Fibroblast of lung (primary cell): Measurements from ENCODE around the gene ATP9B. TPM values are rescaled to one million over a fixed set of nuclear protein-coding genes. Genes with fewer than 3 reads are reported as not detected.

Experiments
- DNase-seq, 2 donors: peaks; one replicate each; pipeline versions ENCODE4 v3.0.0 to v3.0.0-alpha.2; 2010; ENCODE audit warnings: low read depth in 2 of 2
- H2AFZ ChIP-seq: 2 replicates; pipeline ENCODE4 v1.5.1; 2012; ENCODE audit warnings: low read length, control low read depth, inconsistent platforms
- H3K27ac ChIP-seq: 2 replicates; pipeline ENCODE4 v1.5.1; 2011; ENCODE audit warnings: low read length, control low read depth; ENCODE audit not compliant: insufficient read depth
- H3K27me3 ChIP-seq: 2 replicates; pipeline ENCODE4 v1.5.1; 2011; ENCODE audit warnings: mild to moderate bottlenecking, low read length; ENCODE audit not compliant: control insufficient read depth, insufficient read depth
- H3K36me3 ChIP-seq: 2 replicates; pipeline ENCODE4 v1.5.1; 2011; ENCODE audit warnings: low read length; ENCODE audit not compliant: control insufficient read depth, insufficient read depth
- H3K4me1 ChIP-seq: 2 replicates; pipeline ENCODE4 v1.5.1; 2011; ENCODE audit warnings: low read length; ENCODE audit not compliant: control insufficient read depth, insufficient read depth; ENCODE audit errors: extremely low read depth
- H3K4me2 ChIP-seq: 2 replicates; pipeline ENCODE4 v1.5.1; 2011; ENCODE audit warnings: low read length, control low read depth; ENCODE audit not compliant: insufficient read depth; ENCODE audit errors: extremely low read depth
- H3K4me3 ChIP-seq, 4 experiments: fragments of 200-600 bp in 1 of 4; sonication (generic) in 1 of 4; replicated peaks in 1 of 4; 2 replicates each; pipeline ENCODE4 v1.5.1; 2011 to 2016; ENCODE audit warnings: low read length in 4 of 4, low read depth in 3 of 4, mild to moderate bottlenecking in 3 of 4, control low read depth in 2 of 4, inconsistent platforms in 1 of 4, mixed read lengths in 1 of 4; ENCODE audit not compliant: insufficient read depth in 1 of 4; ENCODE audit errors: control extremely low read depth in 1 of 4
- H3K79me2 ChIP-seq: 2 replicates; pipeline ENCODE4 v1.5.1; 2012; ENCODE audit warnings: mild to moderate bottlenecking, low read length, inconsistent platforms; ENCODE audit not compliant: control insufficient read depth, insufficient read depth
- H3K9ac ChIP-seq: 2 replicates; pipeline ENCODE4 v1.5.1; 2011; ENCODE audit warnings: mild to moderate bottlenecking, low read length, control low read depth; ENCODE audit not compliant: insufficient read depth
- H3K9me3 ChIP-seq: 2 replicates; pipeline ENCODE4 v1.5.1; 2012; ENCODE audit warnings: low read depth, low read length; ENCODE audit not compliant: control insufficient read depth, insufficient read depth
- H4K20me1 ChIP-seq: 2 replicates; pipeline ENCODE4 v1.5.1; 2011; ENCODE audit warnings: low read length; ENCODE audit not compliant: control insufficient read depth, insufficient read depth; ENCODE audit errors: extremely low read depth
- CTCF ChIP-seq, 2 donors: IDR thresholded peaks in 1 of 2; conservative IDR thresholded peaks in 1 of 2; 1 replicate in 1 of 2; 2 replicates in 1 of 2; pipeline ENCODE4 v1.5.1; 2011 to 2012; ENCODE audit warnings: low read length in 2 of 2, control low read depth in 1 of 2, inconsistent platforms in 1 of 2, low read depth in 1 of 2, mild to moderate bottlenecking in 1 of 2
- EZH2 ChIP-seq: IDR thresholded peaks from 2 replicates; pipeline ENCODE4 v1.5.1; 2012; ENCODE audit warnings: low read length, control low read depth, mild to moderate bottlenecking; ENCODE audit errors: missing control alignments
- polyA plus RNA-seq, 2 donors: library from polyadenylated mRNA; depleted of rRNA in 1 of 2; stranded (reverse) in 1 of 2; unstranded in 1 of 2; fragments of >200 nt; gene quantifications; 2 replicates each; pipeline ENCODE4 v1.2.1, GENCODE V29; 2011 to 2012; ENCODE audit warnings: missing spikeins in 1 of 2
- total RNA-seq: library from RNA; depleted of rRNA; stranded (reverse); fragments of >200 nt; gene quantifications from 2 replicates; pipeline ENCODE4 v1.2.1, GENCODE V29; 2014

The ATP9B gene
- total and polyA plus RNA-seq, 2 donors (not counting 1 experiment from before 2014, with no cell fraction given): 11.2 to 27.7 TPM

DNA sequence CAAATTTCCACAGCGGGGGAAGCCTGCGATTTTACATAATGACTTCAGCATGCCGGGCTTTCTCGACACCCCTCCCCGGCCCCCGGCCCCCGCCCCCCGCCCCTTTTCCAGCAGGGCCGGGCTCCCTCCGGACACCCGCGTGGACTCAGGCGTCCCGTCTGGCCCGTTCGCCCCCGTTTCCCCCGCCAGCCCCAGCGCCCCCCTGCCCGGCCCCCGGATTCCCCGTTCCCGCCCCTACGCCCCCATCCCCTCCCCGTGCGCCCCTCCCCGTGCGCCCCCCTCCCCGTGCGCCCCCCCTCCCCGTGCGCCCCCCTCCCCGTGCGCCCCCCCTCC lies 326.1 kb downstream of the ATP9B start:
- H2AFZ ChIP-seq: no peak overlapping the region
- no peak overlapping the region for H3K4me2 ChIP-seq
- no peak overlapping the region for H3K27ac ChIP-seq
- no peak overlapping the region for H3K4me3 ChIP-seq
- H3K27me3 ChIP-seq: peaks cover 3% of the 10 kb centered on the region
- TF ChIP-seq CTCF (conservative IDR thresholded peaks at IDR 0.05 in 1 of 2, IDR thresholded peaks at IDR 0.05 in 1 of 2; ENCODE audit: low read depth in 1 of 2, low read length in 2 of 2): no peak
- TF ChIP-seq EZH2: no peak
- no peaks in the 10 kb centered on the region for H3K36me3 ChIP-seq
- no peaks in the 10 kb centered on the region for H4K20me1 ChIP-seq
- H3K79me2 ChIP-seq: no peaks in the 10 kb centered on the region
- no peak overlapping the region for H3K9ac ChIP-seq
- no peaks in the 10 kb centered on the region for H3K9me3 ChIP-seq
- DNase-seq: no peak
- H3K4me1 ChIP-seq: peaks cover 3% of the 10 kb centered on the region

DNA sequence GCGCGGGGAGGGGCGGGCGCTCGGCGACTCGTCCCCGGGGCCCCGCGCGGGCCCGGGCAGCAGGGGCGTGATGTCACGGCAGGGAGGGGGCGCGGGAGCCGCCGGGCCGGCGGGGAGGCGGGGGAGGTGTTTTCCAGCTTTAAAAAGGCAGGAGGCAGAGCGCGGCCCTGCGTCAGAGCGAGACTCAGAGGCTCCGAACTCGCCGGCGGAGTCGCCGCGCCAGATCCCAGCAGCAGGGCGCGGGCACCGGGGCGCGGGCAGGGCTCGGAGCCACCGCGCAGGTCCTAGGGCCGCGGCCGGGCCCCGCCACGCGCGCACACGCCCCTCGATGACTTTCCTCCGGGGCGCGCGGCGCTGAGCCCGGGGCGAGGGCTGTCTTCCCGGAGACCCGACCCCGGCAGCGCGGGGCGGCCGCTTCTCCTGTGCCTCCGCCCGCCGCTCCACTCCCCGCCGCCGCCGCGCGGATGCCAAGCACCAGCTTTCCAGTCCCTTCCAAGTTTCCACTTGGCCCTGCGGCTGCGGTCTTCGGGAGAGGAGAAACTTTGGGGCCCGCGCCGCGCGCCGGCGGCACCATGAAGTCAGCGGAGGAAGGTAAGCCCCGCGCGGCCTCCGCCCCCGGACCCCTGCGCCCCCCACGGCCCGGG lies 326.7 kb downstream of the ATP9B start, which contains the start of gene NFATC1:
Gene NFATC1 (plus strand): TSS at position 170 of the 644 bp plus-strand sequence. CDS start 295 bp downstream, at position 465.
- DNase-seq: peak; percentile 52 to 73

More for the DNA sequence above, 326.7 kb downstream of the ATP9B start, which contains the start of gene NFATC1:
- Histone ChIP-seq H3K27me3 (peaks cover 3% of the 10 kb centered on the region), H3K4me2 (peak within 1 kb of the TSS; percentile 60), H4K20me1 (no peaks in the 10 kb centered on the region), H3K9ac (peak within 1 kb of the TSS; percentile 44), H2AFZ (no peak within 1 kb of the TSS), H3K27ac (no peak within 1 kb of the TSS), H3K36me3 (no peaks in the 10 kb centered on the region), H3K9me3 (no peaks in the 10 kb centered on the region), H3K79me2 (no peaks in the 10 kb centered on the region), H3K4me3 (peak within 1 kb of the TSS in 2 of 4 experiments; percentile 11 to 49), H3K4me1 (peaks cover 3% of the 10 kb centered on the region)
- TF ChIP-seq EZH2 (no peak), CTCF (conservative IDR thresholded peaks at IDR 0.05 in 1 of 2, IDR thresholded peaks at IDR 0.05 in 1 of 2; ENCODE audit: low read depth in 1 of 2, low read length in 2 of 2) (no peak)
